Body of pancreas (tissue), 4 donors: ENCODE data around the gene IQCM. TPM values are rescaled to one million over a fixed set of nuclear protein-coding genes. Genes with fewer than 3 reads are reported as not detected.

ENCODE experiments used
- ATAC-seq: fragments of 150-250 bp; one replicate; pipeline ENCODE4 v1.9.1; 2016
- DNase-seq, 4 donors: peaks; one replicate each; pipeline ENCODE4 v3.0.0-alpha.2; 2019
- H3K27ac ChIP-seq, 4 donors: fragments of 200-600 bp; sonication (generic); 1 replicate in 3 of 4; 2 replicates in 1 of 4; pipeline versions ENCODE4 v1.5.1 to v1.6.1; 2016 to 2019; ENCODE audit warnings: mild to moderate bottlenecking in 1 of 4, mixed read lengths in 1 of 4, moderate library complexity in 1 of 4
- H3K27me3 ChIP-seq, 2 donors: fragments of 200-600 bp; sonication (generic); one replicate each; pipeline ENCODE4 v1.6.0; 2016; ENCODE audit warnings: mild to moderate bottlenecking in 1 of 2
- H3K36me3 ChIP-seq, 2 donors: fragments of 200-600 bp; sonication (generic); replicated peaks in 1 of 2; 2 replicates each; pipeline ENCODE4 v1.5.1; 2016; ENCODE audit warnings: low read depth in 2 of 2; ENCODE audit not compliant: insufficient read depth in 1 of 2
- H3K4me1 ChIP-seq: fragments of 200-600 bp; sonication (generic); one replicate; pipeline ENCODE4 v1.6.0; 2016
- H3K4me3 ChIP-seq, 2 donors: fragments of 200-600 bp; sonication (generic); 1 replicate in 1 of 2; 2 replicates in 1 of 2; pipeline ENCODE4 v1.5.1; 2016 to 2019
- H3K9me3 ChIP-seq, 3 donors: fragments of 200-600 bp; sonication (generic); 1 replicate in 2 of 3; 2 replicates in 1 of 3; pipeline ENCODE4 v1.5.1; 2016
- POLR2A ChIP-seq, 3 donors: fragments of 450-650 bp; IDR thresholded peaks; one replicate each; pipeline ENCODE4 v1.6.1; 2016; ENCODE audit warnings: antibody characterized with exemption in 3 of 3, mild to moderate bottlenecking in 2 of 3
- WGBS, 2 donors: methylation state at CpG; one replicate each; pipeline ENCODE4 v1.1.5; 2017; 5-methylcytosine and 5-hydroxymethylcytosine counted together
- intact Hi-C: fragments of 100-400 bp; cut with DNase I; formaldehyde crosslinking; loops from one replicate; pipeline ENCODE4 v1.15.1; 2023
- total RNA-seq, 2 donors: library from RNA; depleted of rRNA; stranded (reverse); fragments of >200 nt; gene quantifications; one replicate each; pipeline ENCODE4 v1.1.0, GENCODE V29; 2016
- TF ChIP-seq, protein P1 (sequence below), 7 experiments: fragments of 450-650 bp in 4 of 7; fragments of 200-600 bp in 3 of 7; sonication (generic) in 3 of 7; IDR thresholded peaks; one replicate each; pipeline ENCODE4 v1.5.1; 2016 to 2019; ENCODE audit warnings: antibody characterized with exemption in 7 of 7

IQCM gene
- total RNA-seq, 2 donors from 2014 or later, result not detected

DNA sequence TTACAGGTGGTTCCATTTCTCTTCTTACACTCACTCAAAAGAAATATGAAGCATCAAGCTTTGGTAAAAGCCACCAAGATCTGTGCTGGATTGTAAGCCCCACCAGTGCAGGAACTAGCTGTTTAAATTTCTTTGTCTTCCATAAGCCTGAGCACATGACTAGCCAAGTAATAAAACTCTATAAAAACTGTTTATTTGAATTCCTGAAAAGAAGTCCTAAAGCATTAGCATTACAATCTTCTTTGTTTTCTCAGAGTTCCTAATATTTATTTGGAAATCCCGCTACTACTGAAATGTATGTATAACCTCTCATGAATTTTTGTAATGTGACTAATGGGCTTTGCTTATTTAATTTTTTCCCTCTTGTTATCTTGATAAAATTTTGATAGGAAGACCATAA is 65.9 kb downstream of the IQCM start:
- ATAC-seq (no peak), DNase-seq (no peak)
- WGBS, 2 donors, result 86 to 92% methylated on average over 1 of the region's 1 CpG
- Histone ChIP-seq H3K4me3 (no peak overlapping the region), H3K9me3 (no peaks in the 10 kb centered on the region), H3K4me1 (peaks cover under 1% of the 10 kb centered on the region), H3K27me3 (no peaks in the 10 kb centered on the region), H3K36me3 (no peaks in the 10 kb centered on the region), H3K27ac (no peak overlapping the region)
- no peak for TF ChIP-seq POLR2A (IDR thresholded peaks at IDR 0.05)
- TF ChIP-seq, protein P1, sequence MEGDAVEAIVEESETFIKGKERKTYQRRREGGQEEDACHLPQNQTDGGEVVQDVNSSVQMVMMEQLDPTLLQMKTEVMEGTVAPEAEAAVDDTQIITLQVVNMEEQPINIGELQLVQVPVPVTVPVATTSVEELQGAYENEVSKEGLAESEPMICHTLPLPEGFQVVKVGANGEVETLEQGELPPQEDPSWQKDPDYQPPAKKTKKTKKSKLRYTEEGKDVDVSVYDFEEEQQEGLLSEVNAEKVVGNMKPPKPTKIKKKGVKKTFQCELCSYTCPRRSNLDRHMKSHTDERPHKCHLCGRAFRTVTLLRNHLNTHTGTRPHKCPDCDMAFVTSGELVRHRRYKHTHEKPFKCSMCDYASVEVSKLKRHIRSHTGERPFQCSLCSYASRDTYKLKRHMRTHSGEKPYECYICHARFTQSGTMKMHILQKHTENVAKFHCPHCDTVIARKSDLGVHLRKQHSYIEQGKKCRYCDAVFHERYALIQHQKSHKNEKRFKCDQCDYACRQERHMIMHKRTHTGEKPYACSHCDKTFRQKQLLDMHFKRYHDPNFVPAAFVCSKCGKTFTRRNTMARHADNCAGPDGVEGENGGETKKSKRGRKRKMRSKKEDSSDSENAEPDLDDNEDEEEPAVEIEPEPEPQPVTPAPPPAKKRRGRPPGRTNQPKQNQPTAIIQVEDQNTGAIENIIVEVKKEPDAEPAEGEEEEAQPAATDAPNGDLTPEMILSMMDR (IDR thresholded peaks at IDR 0.05), result no peak
- intact Hi-C loops, result no loop called here

DNA sequence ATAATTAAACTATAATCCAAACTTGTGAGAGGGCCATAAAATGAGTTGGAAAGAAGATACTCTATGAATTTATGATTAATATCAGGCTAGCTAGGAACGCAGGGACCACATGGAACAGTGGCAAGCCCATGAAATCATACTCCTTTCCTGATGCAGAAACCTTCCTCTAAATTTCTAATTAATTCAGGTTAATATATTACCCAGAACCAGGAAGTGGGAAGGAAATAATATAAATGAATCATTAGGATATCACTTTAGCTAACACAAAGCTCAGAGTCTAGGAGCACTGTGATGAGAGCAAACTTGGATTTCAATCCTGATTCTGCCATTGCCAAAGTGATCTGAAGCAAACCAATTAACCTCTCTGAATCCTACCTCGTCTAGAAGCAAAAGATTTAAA is 68.0 kb downstream of the IQCM start:
- ATAC-seq (no peak), DNase-seq (no peak)
- Histone ChIP-seq H3K4me3 (no peak overlapping the region), H3K4me1 (no peaks in the 10 kb centered on the region), H3K9me3 (no peaks in the 10 kb centered on the region), H3K27ac (no peak overlapping the region), H3K27me3 (no peaks in the 10 kb centered on the region), H3K36me3 (no peaks in the 10 kb centered on the region)
- TF ChIP-seq POLR2A (IDR thresholded peaks at IDR 0.05), result no peak
- TF ChIP-seq, protein P1 (IDR thresholded peaks at IDR 0.05), result no peak
- WGBS, 2 donors, result 36 to 49% methylated on average over 2 of the region's 2 CpGs
- intact Hi-C loops, result no loop called here

DNA sequence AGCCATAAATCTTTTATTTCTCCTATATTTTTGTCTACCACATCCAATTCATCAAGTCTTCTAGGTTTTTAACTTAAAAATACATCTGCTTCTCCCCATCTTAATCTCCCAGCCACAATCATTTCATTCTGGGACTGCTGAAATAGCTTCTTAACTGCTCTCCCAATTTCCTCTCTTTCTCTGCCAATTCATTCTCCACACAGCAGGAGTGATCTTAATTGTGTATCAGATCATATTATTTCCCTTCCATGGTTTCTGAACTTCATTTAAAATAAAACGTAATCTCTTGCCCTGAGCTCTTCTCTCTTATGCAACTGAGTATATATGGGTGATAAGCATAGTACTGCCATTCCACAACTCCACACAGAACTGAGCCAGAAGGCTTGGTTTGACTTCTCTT is 69.4 kb downstream of the IQCM start:
- H3K4me3 ChIP-seq, result no peak overlapping the region
- no peaks in the 10 kb centered on the region for H3K4me1 ChIP-seq
- H3K9me3 ChIP-seq, result no peaks in the 10 kb centered on the region
- H3K27me3 ChIP-seq, result no peaks in the 10 kb centered on the region
- intact Hi-C loops, result no loop called here
- TF ChIP-seq POLR2A (IDR thresholded peaks at IDR 0.05), result no peak
- TF ChIP-seq, protein P1 (IDR thresholded peaks at IDR 0.05), result no peak
- no peaks in the 10 kb centered on the region for H3K36me3 ChIP-seq
- DNase-seq (no peak), ATAC-seq (no peak)
- no peak overlapping the region for H3K27ac ChIP-seq
- WGBS, 2 donors, result 70 to 72% methylated on average over 1 of the region's 1 CpG

DNA sequence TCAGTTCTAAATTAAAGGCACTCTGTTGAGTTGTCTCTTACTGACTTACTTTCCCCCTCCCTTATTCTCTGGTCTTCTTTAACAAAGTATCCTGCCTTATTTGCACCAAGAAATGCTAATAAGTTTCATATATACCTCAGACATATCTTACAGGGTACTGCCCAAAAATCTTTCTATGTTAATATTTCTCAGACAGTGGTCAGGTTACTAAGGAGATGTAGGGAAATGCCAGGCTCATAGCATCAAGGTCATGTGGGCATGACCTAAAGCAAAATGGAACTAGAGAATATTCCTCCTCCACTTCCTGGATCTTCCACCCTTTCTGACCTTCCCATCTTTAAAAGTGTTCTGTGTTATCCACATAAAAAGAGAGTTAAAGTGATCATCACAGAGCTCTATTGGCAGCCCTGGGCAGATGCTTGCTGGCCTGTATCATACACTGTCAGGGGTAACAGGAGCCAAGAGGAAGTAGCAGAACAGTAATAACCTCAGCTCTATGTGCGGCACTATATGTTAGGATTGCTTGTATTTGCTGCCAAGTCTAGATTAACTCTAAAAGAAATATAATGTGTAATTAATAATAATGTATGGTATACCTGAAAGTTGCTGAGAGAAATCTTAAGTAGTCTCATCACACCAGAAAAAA is 74.3 kb downstream of the IQCM start:
- ATAC-seq (no peak), DNase-seq (no peak)
- H3K27me3 ChIP-seq, result no peaks in the 10 kb centered on the region
- H3K27ac ChIP-seq, result no peak overlapping the region
- intact Hi-C loops, result no loop called here
- no peak for TF ChIP-seq POLR2A (IDR thresholded peaks at IDR 0.05)
- TF ChIP-seq, protein P1 (IDR thresholded peaks at IDR 0.05), result no peak
- no peaks in the 10 kb centered on the region for H3K4me1 ChIP-seq
- 60 to 62% methylated on average over 1 of the region's 1 CpG for WGBS, 2 donors
- no peaks in the 10 kb centered on the region for H3K36me3 ChIP-seq
- H3K9me3 ChIP-seq, result no peaks in the 10 kb centered on the region
- no peak overlapping the region for H3K4me3 ChIP-seq

DNA sequence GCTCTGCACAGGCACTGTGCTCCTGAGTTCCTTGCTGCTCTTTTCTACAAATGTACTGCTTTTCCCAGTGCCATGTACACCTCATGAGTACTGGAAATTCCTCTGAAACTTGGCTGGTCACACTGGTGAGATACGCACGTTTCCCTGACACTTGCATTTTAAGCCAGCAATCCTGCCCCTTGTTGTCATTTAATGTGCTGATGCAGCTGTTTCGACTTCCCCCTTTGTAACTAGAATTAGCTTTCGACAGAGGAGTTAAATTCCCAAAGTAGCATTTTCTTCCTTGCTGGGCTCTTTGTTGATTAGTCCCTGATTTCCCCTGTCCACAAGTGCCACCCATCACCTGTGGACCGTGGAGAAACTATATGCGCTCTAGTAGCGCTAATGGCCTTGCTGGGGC is 77.5 kb downstream of the IQCM start:
- no peaks in the 10 kb centered on the region for H3K27me3 ChIP-seq
- ATAC-seq (no peak), DNase-seq (no peak)
- intact Hi-C loops, result no loop called here
- H3K4me1 ChIP-seq, result no peaks in the 10 kb centered on the region
- WGBS, 2 donors, result 69% methylated on average over 7 of the region's 7 CpGs
- TF ChIP-seq, protein P1 (IDR thresholded peaks at IDR 0.05), result no peak
- TF ChIP-seq POLR2A (IDR thresholded peaks at IDR 0.05), result no peak
- H3K9me3 ChIP-seq, result no peaks in the 10 kb centered on the region
- H3K4me3 ChIP-seq, result no peak overlapping the region
- H3K36me3 ChIP-seq, result no peaks in the 10 kb centered on the region
- H3K27ac ChIP-seq, result no peak overlapping the region
